Measurements from ENCODE around the gene LEFTY2.

- TF ChIP-seq EZH2 (IDR thresholded peaks at IDR 0.05; ENCODE audit: borderline replicate concordance, low read depth, low read length, severe bottlenecking) (no peak), CTCF (IDR thresholded peaks at IDR 0.05; ENCODE audit: extremely low read depth in 1 of 2, insufficient read depth in 1 of 2, low read depth in 1 of 2, low read length in 2 of 2) (no peak)
These were observed 32.9 kb downstream of the LEFTY2 start for GRCh38 chr1:225908013-225908640.
